Measurements from ENCODE around the gene ABR. TPM values are rescaled to one million over a fixed set of nuclear protein-coding genes. Genes with fewer than 3 reads are reported as not detected.

Gene ABR
- total and polyA plus RNA-seq, 2 of the 13 experiments (the other 11 are each of a cell fraction or from before 2014, with no cell fraction given): 12.4 to 40.4 TPM

GRCh38 chr17:1169221-1169928, 10.4 kb downstream of the ABR start:
- ATAC-seq (no peak), FAIRE-seq (no peak), DNase-seq (ENCODE audit: low spot score) (no peak)
- intact Hi-C loops (cut with micrococcal nuclease; ENCODE audit: unreplicated experiment): no loop called here
- Histone ChIP-seq H3K79me2 (ENCODE audit: insufficient read depth, low read length) (no peaks in the 10 kb centered on the region), H3K4me3 (replicated peaks in 1 of 3; ENCODE audit: insufficient read depth in 1 of 3, low read depth in 2 of 3, low read length in 3 of 3) (no peak overlapping the region), H3K27me3 (ENCODE audit: control insufficient read depth in 1 of 2, insufficient read depth in 2 of 2, low read length in 2 of 2) (peaks cover 13 to 74% of the 10 kb centered on the region in 2 experiments), H4K20me1 (ENCODE audit: insufficient read depth, low read length) (no peaks in the 10 kb centered on the region), H3K27ac (ENCODE audit: extremely low read length, insufficient read depth, low read length) (no peak overlapping the region), H3K9ac (ENCODE audit: insufficient read depth, low read depth, low read length) (no peak overlapping the region), H3K4me1 (ENCODE audit: insufficient read depth, low read length) (no peaks in the 10 kb centered on the region), H2AFZ (ENCODE audit: low read length) (no peak overlapping the region), H3K36me3 (replicated peaks in 1 of 2; ENCODE audit: control insufficient read depth in 1 of 2, insufficient read depth in 2 of 2, low read length in 2 of 2) (no peaks in the 10 kb centered on the region), H3K4me2 (ENCODE audit: low read depth, low read length) (no peak overlapping the region), H3K9me3 (ENCODE audit: low read length) (no peaks in the 10 kb centered on the region)
- BruUV-seq (replicated peaks): no TSS peak
- TF ChIP-seq ZNF512B (CRISPR knock-in tag; IDR thresholded peaks at IDR 0.05; ENCODE audit: borderline replicate concordance) (no peak), HIC2 (CRISPR knock-in tag; IDR thresholded peaks at IDR 0.05; ENCODE audit: low read depth) (no peak), ZBTB46 (CRISPR knock-in tag; IDR thresholded peaks at IDR 0.05; ENCODE audit: borderline replicate concordance) (no peak)
- TF ChIP-seq, protein P1, sequence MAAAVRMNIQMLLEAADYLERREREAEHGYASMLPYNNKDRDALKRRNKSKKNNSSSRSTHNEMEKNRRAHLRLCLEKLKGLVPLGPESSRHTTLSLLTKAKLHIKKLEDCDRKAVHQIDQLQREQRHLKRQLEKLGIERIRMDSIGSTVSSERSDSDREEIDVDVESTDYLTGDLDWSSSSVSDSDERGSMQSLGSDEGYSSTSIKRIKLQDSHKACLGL (CRISPR knock-in tag; IDR thresholded peaks at IDR 0.05): no peak
- 26% methylated on average over 12 of the region's 22 CpGs for WGBS (ENCODE audit: low lambda C conversion rate)
- ChIA-PET CTCF (ENCODE audit: low intra/inter-chr PET ratio, low total read pairs) (no interaction called here), POLR2A (no interaction called here)
- in situ Hi-C loops (cut with HindIII; ENCODE audit: extremely low pct_ligation_motif_present, low pct_unique_long_range_greater_than_20kb): no loop called here
